Measurements from ENCODE around the gene CACNA1F.

Gene CACNA1F

GRCh38 chrX:49212209-49212608 lies 20.9 kb downstream of the CACNA1F start:
- CTCF ChIA-PET = no interaction called here
- POLR2A ChIA-PET = no interaction called here
- TF ChIP-seq CTCF (IDR thresholded peaks at IDR 0.05; ENCODE audit: control extremely low read depth, extremely low read depth, low read depth, missing control alignments) = no peak
- no peak for DNase-seq (ENCODE audit: extremely low spot score)

- ChIA-PET CTCF (no interaction called here), POLR2A (no interaction called here)
- no peak for TF ChIP-seq CTCF (IDR thresholded peaks at IDR 0.05; ENCODE audit: control extremely low read depth, extremely low read depth, low read depth, missing control alignments)
- no peak for DNase-seq (ENCODE audit: extremely low spot score)
Measured at GRCh38 chrX:49211074-49211473, 22.1 kb downstream of the CACNA1F start.

DNA sequence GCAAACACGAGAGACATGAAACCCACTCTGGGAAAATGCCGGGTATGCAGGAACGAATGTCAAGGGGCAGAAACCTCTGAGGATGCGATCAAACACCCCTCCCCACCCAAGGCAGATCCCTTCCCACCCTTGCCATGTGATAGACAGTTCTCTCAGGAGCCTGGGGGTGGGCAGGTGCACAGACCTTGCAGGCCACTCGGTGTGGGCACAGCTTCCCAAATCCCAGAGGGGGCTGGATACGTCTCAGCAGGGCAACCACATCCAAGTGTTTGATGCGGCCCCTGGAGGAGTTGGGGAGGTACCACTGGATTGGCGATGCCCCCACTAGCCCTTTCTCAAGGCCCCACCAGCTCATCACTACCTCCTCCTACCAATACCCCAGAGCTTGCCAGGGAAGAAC lies 22.7 kb downstream of the CACNA1F start:
- ChIA-PET POLR2A (no interaction called here), CTCF (interaction anchor here (1.2 kb wide), 1 partner anchor 18 kb away, joined by 4 read pairs; no protein-coding TSS in a partner anchor)
- no peak for TF ChIP-seq CTCF (IDR thresholded peaks at IDR 0.05; ENCODE audit: control extremely low read depth, extremely low read depth, low read depth, missing control alignments)
- DNase-seq (ENCODE audit: extremely low spot score) = no peak

- TF ChIP-seq CTCF (IDR thresholded peaks at IDR 0.05; ENCODE audit: control extremely low read depth, extremely low read depth, low read depth, missing control alignments) = no peak
- ChIA-PET CTCF (interaction anchor here (1.2 kb wide), 1 partner anchor 17 kb away, joined by 4 read pairs; no protein-coding TSS in a partner anchor), POLR2A (no interaction called here)
- DNase-seq (ENCODE audit: extremely low spot score) = no peak
Measured at GRCh38 chrX:49209434-49210251, 23.5 kb downstream of the CACNA1F start.

DNA sequence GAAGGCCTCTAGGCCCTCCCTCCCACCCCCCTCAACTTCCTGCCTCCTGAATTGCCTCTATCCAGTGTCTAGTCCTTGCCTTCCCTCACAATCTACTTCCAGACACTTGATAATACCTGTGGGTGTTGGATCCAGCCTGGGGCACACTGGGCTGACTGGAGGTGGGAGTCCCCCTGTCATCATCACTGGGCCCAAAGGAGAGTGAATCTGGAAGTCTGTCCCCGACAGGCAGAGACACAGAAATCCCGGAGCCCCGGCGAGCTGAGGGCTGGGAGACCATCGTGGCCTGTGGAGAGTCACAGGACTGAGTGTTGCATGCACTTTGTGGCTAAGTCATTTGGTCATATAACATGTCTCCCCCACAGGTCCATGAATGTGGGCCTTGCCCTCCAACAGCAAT lies 24.7 kb downstream of the CACNA1F start:
- CTCF ChIA-PET = interaction anchor here (0.7 kb wide), 1 partner anchor 16 kb away, joined by 3 read pairs; no protein-coding TSS in a partner anchor
- TF ChIP-seq CTCF (IDR thresholded peaks at IDR 0.05; ENCODE audit: control extremely low read depth, extremely low read depth, low read depth, missing control alignments) = no peak

DNA sequence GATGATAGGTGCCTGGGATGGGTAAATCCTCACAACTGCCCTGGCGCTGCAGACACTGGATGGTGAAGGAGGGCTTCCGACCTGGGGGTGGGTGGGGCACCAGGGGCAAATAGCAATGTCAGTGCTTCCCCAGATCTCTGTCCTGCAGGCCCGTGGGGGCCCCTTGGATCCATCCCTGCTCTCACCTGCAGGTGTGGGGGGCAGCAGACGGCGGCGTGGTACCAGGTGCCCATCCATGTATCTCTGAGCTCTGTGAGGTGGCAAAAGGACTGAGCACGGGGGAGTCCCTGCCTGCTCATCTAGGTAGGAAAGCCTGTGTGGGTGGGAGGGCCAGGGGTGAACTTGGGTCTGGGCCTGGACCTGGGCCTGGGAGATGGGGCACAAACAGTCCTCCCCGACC lies 26.6 kb downstream of the CACNA1F start:
- no peak for TF ChIP-seq CTCF (IDR thresholded peaks at IDR 0.05; ENCODE audit: control extremely low read depth, extremely low read depth, low read depth, missing control alignments)
- ChIA-PET CTCF (interaction anchor here (1.0 kb wide), 1 partner anchor 14 kb away, joined by 3 read pairs; no protein-coding TSS in a partner anchor), POLR2A (no interaction called here)
- DNase-seq (ENCODE audit: extremely low spot score) = no peak

More for the DNA sequence above, 24.7 kb downstream of the CACNA1F start:
- POLR2A ChIA-PET = no interaction called here
- DNase-seq (ENCODE audit: extremely low spot score) = no peak
